Measurements from ENCODE around the gene GRK1. TPM values are rescaled to one million over a fixed set of nuclear protein-coding genes. Genes with fewer than 3 reads are reported as not detected.

The GRK1 gene
- total RNA-seq, 1 donor from 2014 or later = not detected

GRCh38 chr13:113645329-113645728, 21.7 kb upstream of the GRK1 start:
- no peak overlapping the region for H3K4me3 ChIP-seq (ENCODE audit: low read depth, low read length)
- no peaks in the 10 kb centered on the region for H3K27me3 ChIP-seq (ENCODE audit: control insufficient read depth, insufficient read depth, low read length)
- DNase-seq (ENCODE audit: low read depth) = no peak

DNA sequence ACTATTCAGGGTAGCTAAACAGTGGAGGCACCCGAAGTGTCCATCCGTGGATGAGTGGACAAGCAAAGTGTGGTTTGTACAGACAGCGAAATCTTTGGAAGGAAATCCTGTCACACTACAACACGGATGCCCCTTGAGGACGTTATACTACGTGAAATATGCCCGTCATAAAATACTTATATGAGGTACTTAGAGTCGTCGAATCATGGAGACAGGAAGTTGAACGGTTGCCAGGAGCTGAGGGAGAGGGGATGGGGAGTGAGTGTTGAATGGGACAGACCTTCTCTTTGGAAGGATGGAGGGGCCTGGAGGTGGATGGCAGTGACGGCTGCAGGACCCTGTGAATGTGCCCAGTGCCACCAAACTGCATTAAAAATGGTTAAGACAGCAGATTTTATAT, 20.6 kb upstream of the GRK1 start:
- H3K36me3 ChIP-seq (ENCODE audit: control insufficient read depth, insufficient read depth, low read length) = no peaks in the 10 kb centered on the region
- no peak for DNase-seq (ENCODE audit: low read depth)
- H3K4me3 ChIP-seq (ENCODE audit: low read depth, low read length) = no peak overlapping the region
- no peak for TF ChIP-seq CTCF (IDR thresholded peaks at IDR 0.05; ENCODE audit: insufficient read depth, low read length, poor library complexity, severe bottlenecking)
- H3K27me3 ChIP-seq (ENCODE audit: control insufficient read depth, insufficient read depth, low read length) = no peaks in the 10 kb centered on the region

More at GRCh38 chr13:113645329-113645728, 21.7 kb upstream of the GRK1 start:
- H3K36me3 ChIP-seq (ENCODE audit: control insufficient read depth, insufficient read depth, low read length) = no peaks in the 10 kb centered on the region
- TF ChIP-seq CTCF (IDR thresholded peaks at IDR 0.05; ENCODE audit: insufficient read depth, low read length, poor library complexity, severe bottlenecking) = no peak

DNA sequence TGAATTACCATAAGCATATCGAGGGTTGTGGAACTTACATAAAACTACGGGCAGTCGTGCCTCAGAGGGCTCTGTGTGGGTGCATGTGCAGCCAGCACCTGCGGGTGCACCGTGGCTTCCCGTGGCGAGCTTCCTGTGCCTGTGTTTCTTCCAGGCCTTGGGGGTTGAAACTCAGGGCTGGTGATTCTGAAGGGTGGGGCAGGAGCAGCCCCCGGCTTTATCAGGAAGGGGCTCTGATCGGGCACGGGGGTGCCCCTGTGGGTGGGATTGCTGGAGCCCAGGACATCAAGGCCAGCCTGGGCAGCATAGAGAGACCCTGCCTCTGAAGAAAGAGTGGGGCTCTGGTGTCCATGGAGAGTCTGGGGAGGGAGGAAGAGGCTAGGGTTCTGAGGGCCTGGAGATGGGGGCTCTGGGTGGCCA, 20.1 kb upstream of the GRK1 start:
- DNase-seq (ENCODE audit: low read depth) = no peak
- H3K36me3 ChIP-seq (ENCODE audit: control insufficient read depth, insufficient read depth, low read length) = no peaks in the 10 kb centered on the region
- no peak for TF ChIP-seq CTCF (IDR thresholded peaks at IDR 0.05; ENCODE audit: insufficient read depth, low read length, poor library complexity, severe bottlenecking)

GRCh38 chr13:113647351-113648215, 19.4 kb upstream of the GRK1 start:
- no peaks in the 10 kb centered on the region for H3K36me3 ChIP-seq (ENCODE audit: control insufficient read depth, insufficient read depth, low read length)
- H3K27me3 ChIP-seq (ENCODE audit: control insufficient read depth, insufficient read depth, low read length) = no peaks in the 10 kb centered on the region
- peak; percentile 31 for DNase-seq (ENCODE audit: low read depth)
- no peak overlapping the region for H3K4me3 ChIP-seq (ENCODE audit: low read depth, low read length)
- no peak for TF ChIP-seq CTCF (IDR thresholded peaks at IDR 0.05; ENCODE audit: insufficient read depth, low read length, poor library complexity, severe bottlenecking)

More for the DNA sequence above, 20.1 kb upstream of the GRK1 start:
- Histone ChIP-seq H3K4me3 (ENCODE audit: low read depth, low read length) (no peak overlapping the region), H3K27me3 (ENCODE audit: control insufficient read depth, insufficient read depth, low read length) (no peaks in the 10 kb centered on the region)

DNA sequence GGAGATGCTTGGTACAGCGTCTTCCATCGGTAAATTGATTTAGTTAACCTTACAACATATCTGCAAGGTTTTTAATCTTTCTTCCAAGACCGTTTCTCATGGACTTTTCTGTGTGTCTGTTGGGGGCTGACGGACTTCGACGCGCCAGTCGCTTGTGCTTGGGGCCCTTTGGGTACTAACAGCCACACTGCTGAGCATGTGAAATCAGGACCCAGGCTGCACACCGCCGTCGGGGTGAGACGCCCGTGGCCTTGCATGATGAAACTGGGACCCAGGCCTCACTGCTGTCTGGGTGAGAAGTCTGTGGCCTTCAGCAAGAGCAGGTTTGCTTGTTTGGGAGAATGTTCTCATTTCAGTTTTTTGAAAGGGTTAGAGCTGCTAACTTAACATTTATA, 18.8 kb upstream of the GRK1 start:
- no peak for TF ChIP-seq CTCF (IDR thresholded peaks at IDR 0.05; ENCODE audit: insufficient read depth, low read length, poor library complexity, severe bottlenecking)
- Histone ChIP-seq H3K36me3 (ENCODE audit: control insufficient read depth, insufficient read depth, low read length) (no peaks in the 10 kb centered on the region), H3K4me3 (ENCODE audit: low read depth, low read length) (no peak overlapping the region), H3K27me3 (ENCODE audit: control insufficient read depth, insufficient read depth, low read length) (no peaks in the 10 kb centered on the region)
- no peak for DNase-seq (ENCODE audit: low read depth)

Measured in kidney epithelial cell (primary cell).